GM12878 (cell line): ENCODE measurements around the gene ZNF512B. TPM values are rescaled to one million over a fixed set of nuclear protein-coding genes. Genes with fewer than 3 reads are reported as not detected.

Experiments used
- ATAC-seq: fragments of 200-7000 bp; cut with Tn5 transposase; 3 replicates; pipeline ENCODE4 v1.9.1; 2020; ENCODE audit warnings: mild to moderate bottlenecking, moderate library complexity
- BruUV-seq: library from RNA; stranded (reverse); fragments of 400-500 nt; replicated peaks from 2 replicates; lab custom pipeline; 2021; lab: Mats Ljungman, UMichigan
- CTCF ChIA-PET: fragments of 300-600 bp; sonication (Branson Sonifier 250); formaldehyde crosslinking; extraction: SDS; loops from one replicate; lab custom pipeline; 2021; ENCODE audit warnings: inconsistent platforms; lab: Yijun Ruan, JAX
- POLR2A ChIA-PET: fragments of 350-600 bp; formaldehyde crosslinking; extraction: SDS; loops from one replicate; lab custom pipeline; 2021; ENCODE audit warnings: inconsistent platforms; lab: Charles Lee
- RAD21 ChIA-PET: fragments of 300-600 bp; sonication (Branson Sonifier 250); formaldehyde crosslinking; loops from one replicate; lab custom pipeline; 2023; ENCODE audit warnings: antibody characterized with exemption; ENCODE audit not compliant: unreplicated experiment; lab: Charles Lee
- SMC1A ChIA-PET: fragments of 300-600 bp; sonication (Branson Sonifier 250); formaldehyde crosslinking; loops from one replicate; lab custom pipeline; 2023; ENCODE audit not compliant: unreplicated experiment, uncharacterized antibody; lab: Charles Lee
- DNase-seq: peaks from one replicate; pipeline ENCODE4 v3.0.0-alpha.2; 2011; ENCODE audit warnings: low read depth, low spot score
- FAIRE-seq: peaks from 3 replicates; lab custom pipeline; 2011; peaks lifted over from hg19 to GRCh38; lab: Jason Lieb, UNC
- H2AFZ ChIP-seq: 2 replicates; pipeline ENCODE4 v1.6.0; 2011; ENCODE audit warnings: low read depth, low read length, control low read depth; ENCODE audit not compliant: control insufficient read depth
- H3K27ac ChIP-seq: 2 replicates; pipeline ENCODE4 v1.5.1; 2011; ENCODE audit warnings: control low read depth; ENCODE audit not compliant: control insufficient read depth, insufficient read depth
- H3K27me3 ChIP-seq, 2 experiments: replicated peaks in 1 of 2; 2 replicates each; pipeline versions ENCODE4 v1.6.0 to v1.6.1; 2011; ENCODE audit warnings: low read length in 1 of 2; ENCODE audit not compliant: control insufficient read depth in 2 of 2, insufficient read depth in 2 of 2
- H3K36me3 ChIP-seq, 2 experiments: 2 replicates each; pipeline ENCODE4 v1.5.1; 2011; ENCODE audit warnings: low read length in 1 of 2; ENCODE audit not compliant: control insufficient read depth in 2 of 2, insufficient read depth in 2 of 2
- H3K4me1 ChIP-seq: 2 replicates; pipeline ENCODE4 v1.6.1; 2011; ENCODE audit warnings: mild to moderate bottlenecking, low read length, moderate library complexity, mixed read lengths; ENCODE audit not compliant: control insufficient read depth, insufficient read depth
- H3K4me2 ChIP-seq: 2 replicates; pipeline ENCODE4 v1.6.0; 2011; ENCODE audit warnings: control low read depth; ENCODE audit not compliant: control insufficient read depth, insufficient read depth
- H3K4me3 ChIP-seq: fragments of 200-600 bp; sonication (generic); 2 replicates; pipeline ENCODE4 v1.5.1; 2016
- H3K79me2 ChIP-seq: 2 replicates; pipeline ENCODE4 v1.6.0; 2011; ENCODE audit warnings: low read length; ENCODE audit not compliant: control insufficient read depth, insufficient read depth
- H3K9ac ChIP-seq: 2 replicates; pipeline ENCODE4 v1.8.0; 2011; ENCODE audit warnings: low read length, control low read depth, mixed read lengths; ENCODE audit not compliant: control insufficient read depth, insufficient read depth
- H3K9me3 ChIP-seq: replicated peaks from 3 replicates; pipeline ENCODE4 v1.5.1; 2011; ENCODE audit warnings: mild to moderate bottlenecking, low read length; ENCODE audit not compliant: control insufficient read depth, insufficient read depth
- H4K20me1 ChIP-seq: 2 replicates; pipeline ENCODE4 v1.6.0; 2011; ENCODE audit not compliant: control insufficient read depth, insufficient read depth
- HDGF ChIP-seq: fragments of 450-650 bp; IDR thresholded peaks from 2 replicates; pipeline ENCODE4 v1.6.1; 2016; ENCODE audit warnings: antibody characterized with exemption
- HSF1 ChIP-seq: fragments of 150-350 bp; IDR thresholded peaks from 2 replicates; pipeline ENCODE4 v1.6.1; 2014; ENCODE audit warnings: mild to moderate bottlenecking, low read depth, low read length
- IKZF2 ChIP-seq, 2 experiments: fragments of 450-650 bp; IDR thresholded peaks; 2 replicates each; pipeline ENCODE4 v1.6.1; 2017; ENCODE audit warnings: mild to moderate bottlenecking in 2 of 2, moderate library complexity in 2 of 2
- KDM1A ChIP-seq: fragments of 200-600 bp; sonication (generic); IDR thresholded peaks from 2 replicates; pipeline ENCODE4 v1.6.1; 2016; ENCODE audit warnings: borderline replicate concordance
- MEF2A ChIP-seq: IDR thresholded peaks from 2 replicates; pipeline ENCODE4 v1.6.1; 2011; ENCODE audit warnings: low read depth, mild to moderate bottlenecking, low read length, moderate library complexity; ENCODE audit not compliant: insufficient read depth
- MLLT1 ChIP-seq: fragments of 450-650 bp; IDR thresholded peaks from 2 replicates; pipeline ENCODE4 v1.6.1; 2016; ENCODE audit warnings: mild to moderate bottlenecking
- MTA3 ChIP-seq: IDR thresholded peaks from 2 replicates; pipeline ENCODE4 v1.6.1; 2012; ENCODE audit warnings: low read length, inconsistent platforms, borderline replicate concordance
- NFIC ChIP-seq: IDR thresholded peaks from 2 replicates; pipeline ENCODE4 v1.6.1; 2012; ENCODE audit warnings: low read depth, mild to moderate bottlenecking, inconsistent platforms, low read length, moderate library complexity
- PML ChIP-seq: IDR thresholded peaks from 2 replicates; pipeline ENCODE4 v1.6.1; 2012; ENCODE audit warnings: low read length, inconsistent platforms
- RUNX3 ChIP-seq: IDR thresholded peaks from 2 replicates; pipeline ENCODE4 v1.6.1; 2012; ENCODE audit warnings: low read length, inconsistent platforms
- SRF ChIP-seq, 2 experiments: IDR thresholded peaks; 2 replicates each; pipeline ENCODE4 v1.6.1; 2011; ENCODE audit warnings: low read depth in 2 of 2, low read length in 2 of 2, mild to moderate bottlenecking in 1 of 2, moderate library complexity in 1 of 2
- TCF7 ChIP-seq: IDR thresholded peaks from 2 replicates; pipeline ENCODE4 v1.6.1; 2014; ENCODE audit warnings: antibody characterized with exemption, borderline replicate concordance
- YBX1 ChIP-seq: fragments of 450-650 bp; IDR thresholded peaks from 2 replicates; pipeline ENCODE4 v1.6.1; 2016; ENCODE audit warnings: antibody characterized with exemption
- ZBTB4 ChIP-seq: fragments of 450-650 bp; formaldehyde crosslinking; IDR thresholded peaks from 2 replicates; pipeline ENCODE4 v1.4.0; 2022; ENCODE audit warnings: mild to moderate bottlenecking, moderate library complexity
- WGBS: methylation state at CpG from one replicate; pipeline ENCODE4 v1.1.6; 2016; ENCODE audit warnings: low lambda C conversion rate; ENCODE audit not compliant: insufficient replicate concordance, insufficient coverage; ENCODE audit errors: missing lambda C conversion rate; 5-methylcytosine and 5-hydroxymethylcytosine counted together
- in situ Hi-C: fragments of 300-500 bp; cut with MboI; formaldehyde crosslinking; loops from 9 replicates; pipeline ENCODE4 v1.14.3; 2018; ENCODE audit warnings: mixed read lengths
- intact Hi-C: fragments of 100-400 bp; cut with micrococcal nuclease; formaldehyde crosslinking; loops from one replicate; pipeline ENCODE4 v1.14.2; 2022; ENCODE audit not compliant: unreplicated experiment
- polyA plus RNA-seq, 11 experiments: library from polyadenylated mRNA; depleted of rRNA in 4 of 11; unstranded in 6 of 11; stranded (reverse) in 5 of 11; fragments of >200 nt; fragmentation: Nextera tagmentation in 4 of 11; fragmentation: Illumina TruSeq in 1 of 11; extraction: Ambion mirVana in 4 of 11; extraction: Trizol in 1 of 11; gene quantifications; 1 replicate in 1 of 11; 2 replicates in 10 of 11; pipeline versions ENCODE4 v1.2.1 to v1.2.3, GENCODE V29; 2011 to 2016; ENCODE audit warnings: inconsistent platforms in 2 of 11, missing spikeins in 2 of 11, low read depth in 1 of 11
- total RNA-seq, 4 experiments: library from RNA; depleted of rRNA in 3 of 4; stranded (reverse); fragments of >200 nt in 3 of 4; fragmentation: Illumina TruSeq in 1 of 4; extraction: Trizol in 1 of 4; gene quantifications; 2 replicates each; pipeline versions ENCODE4 v1.2.1 to v1.2.3, GENCODE V29; 2013 to 2021
- TF ChIP-seq, protein P1 (sequence below): IDR thresholded peaks from 2 replicates; pipeline ENCODE4 v1.6.1; 2012; ENCODE audit warnings: mild to moderate bottlenecking, low read depth, low read length

The ZNF512B gene
- total and polyA plus RNA-seq, 10 of the 15 experiments (the other 5 are each of a cell fraction or from before 2014, with no cell fraction given) = 0.06 to 23.9 (median 4.0) TPM

- TF ChIP-seq, protein P1, sequence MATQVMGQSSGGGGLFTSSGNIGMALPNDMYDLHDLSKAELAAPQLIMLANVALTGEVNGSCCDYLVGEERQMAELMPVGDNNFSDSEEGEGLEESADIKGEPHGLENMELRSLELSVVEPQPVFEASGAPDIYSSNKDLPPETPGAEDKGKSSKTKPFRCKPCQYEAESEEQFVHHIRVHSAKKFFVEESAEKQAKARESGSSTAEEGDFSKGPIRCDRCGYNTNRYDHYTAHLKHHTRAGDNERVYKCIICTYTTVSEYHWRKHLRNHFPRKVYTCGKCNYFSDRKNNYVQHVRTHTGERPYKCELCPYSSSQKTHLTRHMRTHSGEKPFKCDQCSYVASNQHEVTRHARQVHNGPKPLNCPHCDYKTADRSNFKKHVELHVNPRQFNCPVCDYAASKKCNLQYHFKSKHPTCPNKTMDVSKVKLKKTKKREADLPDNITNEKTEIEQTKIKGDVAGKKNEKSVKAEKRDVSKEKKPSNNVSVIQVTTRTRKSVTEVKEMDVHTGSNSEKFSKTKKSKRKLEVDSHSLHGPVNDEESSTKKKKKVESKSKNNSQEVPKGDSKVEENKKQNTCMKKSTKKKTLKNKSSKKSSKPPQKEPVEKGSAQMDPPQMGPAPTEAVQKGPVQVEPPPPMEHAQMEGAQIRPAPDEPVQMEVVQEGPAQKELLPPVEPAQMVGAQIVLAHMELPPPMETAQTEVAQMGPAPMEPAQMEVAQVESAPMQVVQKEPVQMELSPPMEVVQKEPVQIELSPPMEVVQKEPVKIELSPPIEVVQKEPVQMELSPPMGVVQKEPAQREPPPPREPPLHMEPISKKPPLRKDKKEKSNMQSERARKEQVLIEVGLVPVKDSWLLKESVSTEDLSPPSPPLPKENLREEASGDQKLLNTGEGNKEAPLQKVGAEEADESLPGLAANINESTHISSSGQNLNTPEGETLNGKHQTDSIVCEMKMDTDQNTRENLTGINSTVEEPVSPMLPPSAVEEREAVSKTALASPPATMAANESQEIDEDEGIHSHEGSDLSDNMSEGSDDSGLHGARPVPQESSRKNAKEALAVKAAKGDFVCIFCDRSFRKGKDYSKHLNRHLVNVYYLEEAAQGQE = no peak
- TF ChIP-seq MLLT1 (no peak), RUNX3 (no peak), IKZF2 (IDR thresholded peaks at IDR 0.05) (no peak)
Observed at GRCh38 chr20:63924241-63924640, 45.5 kb downstream of the ZNF512B start (continued).

- FAIRE-seq (peak; percentile 7), ATAC-seq (no peak), DNase-seq (no peak)
- intact Hi-C loops (no loop called here), in situ Hi-C loops (no loop called here)
- Histone ChIP-seq H3K27ac (no peak overlapping the region), H3K4me1 (no peaks in the 10 kb centered on the region), H4K20me1 (no peaks in the 10 kb centered on the region), H3K9ac (no peak overlapping the region), H3K4me3 (no peak overlapping the region), H2AFZ (no peak overlapping the region), H3K27me3 (no peaks in the 10 kb centered on the region), H3K79me2 (no peaks in the 10 kb centered on the region), H3K4me2 (no peak overlapping the region), H3K9me3 (no peaks in the 10 kb centered on the region), H3K36me3 (peaks cover 7 to 10% of the 10 kb centered on the region in 2 experiments)
- TF ChIP-seq MEF2A = no peak
- TF ChIP-seq ZBTB4 (CRISPR knock-in tag) = no peak
- TF ChIP-seq PML = no peak
- TF ChIP-seq HSF1 = no peak
- no peak for TF ChIP-seq SRF (IDR thresholded peaks at IDR 0.05; ENCODE audit: low read depth in 2 of 2, low read length in 2 of 2)
- TF ChIP-seq MTA3 = no peak
- no peak for TF ChIP-seq NFIC
- no peak for TF ChIP-seq YBX1
- TF ChIP-seq HDGF = no peak
- no peak for TF ChIP-seq TCF7
- TF ChIP-seq KDM1A = no peak
- 92% methylated on average over 8 of the region's 8 CpGs for whole genome bisulfite sequencing
- SMC1A ChIA-PET = no interaction called here
- RAD21 ChIA-PET = no interaction called here
- BruUV-seq = no TSS peak
- POLR2A ChIA-PET = no interaction called here
- CTCF ChIA-PET = no interaction called here
Observed at GRCh38 chr20:63923651-63924050, 46.1 kb downstream of the ZNF512B start.
